Nephron progenitor cell (in vitro differentiated cells): ENCODE measurements around the gene FSHR.

Experiments
- DNase-seq: peaks from one replicate; pipeline ENCODE4 v3.0.0; 2021
- H3K27ac Mint-ChIP-seq: 2 replicates; pipeline ENCODE4 v1.8.0; 2021; ENCODE audit warnings: mild to moderate bottlenecking, moderate library complexity, mixed read lengths
- H3K27me3 Mint-ChIP-seq: 2 replicates; pipeline ENCODE4 v1.8.0; 2021; ENCODE audit warnings: mild to moderate bottlenecking, low read depth, mixed read lengths; ENCODE audit not compliant: poor library complexity
- H3K36me3 Mint-ChIP-seq: 2 replicates; pipeline ENCODE4 v1.8.0; 2021; ENCODE audit warnings: low read depth, mixed read lengths
- H3K4me1 Mint-ChIP-seq: 2 replicates; pipeline ENCODE4 v1.8.0; 2021; ENCODE audit warnings: mixed read lengths
- H3K4me3 Mint-ChIP-seq: 2 replicates; pipeline ENCODE4 v1.8.0; 2021; ENCODE audit warnings: mild to moderate bottlenecking, moderate library complexity, mixed read lengths
- H3K9me3 Mint-ChIP-seq: 2 replicates; pipeline ENCODE4 v1.8.0; 2021; ENCODE audit warnings: mild to moderate bottlenecking, moderate library complexity, mixed read lengths
- TF ChIP-seq, protein P1 (sequence below): fragments of 200-600 bp; sonication (generic); IDR thresholded peaks from 2 replicates; pipeline ENCODE4 v1.5.0; 2021; ENCODE audit warnings: antibody characterized with exemption

FSHR gene

GRCh38 chr2:48938231-48938630, 216.1 kb downstream of the FSHR start:
- Mint-ChIP-seq H3K27ac (no peak overlapping the region), H3K9me3 (no peaks in the 10 kb centered on the region), H3K36me3 (no peaks in the 10 kb centered on the region), H3K27me3 (peaks cover 10% of the 10 kb centered on the region), H3K4me1 (peaks cover 20% of the 10 kb centered on the region), H3K4me3 (no peak overlapping the region)
- TF ChIP-seq, protein P1, sequence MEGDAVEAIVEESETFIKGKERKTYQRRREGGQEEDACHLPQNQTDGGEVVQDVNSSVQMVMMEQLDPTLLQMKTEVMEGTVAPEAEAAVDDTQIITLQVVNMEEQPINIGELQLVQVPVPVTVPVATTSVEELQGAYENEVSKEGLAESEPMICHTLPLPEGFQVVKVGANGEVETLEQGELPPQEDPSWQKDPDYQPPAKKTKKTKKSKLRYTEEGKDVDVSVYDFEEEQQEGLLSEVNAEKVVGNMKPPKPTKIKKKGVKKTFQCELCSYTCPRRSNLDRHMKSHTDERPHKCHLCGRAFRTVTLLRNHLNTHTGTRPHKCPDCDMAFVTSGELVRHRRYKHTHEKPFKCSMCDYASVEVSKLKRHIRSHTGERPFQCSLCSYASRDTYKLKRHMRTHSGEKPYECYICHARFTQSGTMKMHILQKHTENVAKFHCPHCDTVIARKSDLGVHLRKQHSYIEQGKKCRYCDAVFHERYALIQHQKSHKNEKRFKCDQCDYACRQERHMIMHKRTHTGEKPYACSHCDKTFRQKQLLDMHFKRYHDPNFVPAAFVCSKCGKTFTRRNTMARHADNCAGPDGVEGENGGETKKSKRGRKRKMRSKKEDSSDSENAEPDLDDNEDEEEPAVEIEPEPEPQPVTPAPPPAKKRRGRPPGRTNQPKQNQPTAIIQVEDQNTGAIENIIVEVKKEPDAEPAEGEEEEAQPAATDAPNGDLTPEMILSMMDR: no peak
- DNase-seq: no peak

- H3K4me3 Mint-ChIP-seq: no peak overlapping the region
- no peaks in the 10 kb centered on the region for H3K36me3 Mint-ChIP-seq
- DNase-seq: no peak
- peaks cover 37% of the 10 kb centered on the region for H3K4me1 Mint-ChIP-seq
- H3K27me3 Mint-ChIP-seq: peaks cover 8% of the 10 kb centered on the region
- TF ChIP-seq, protein P1: no peak
- no peak overlapping the region for H3K27ac Mint-ChIP-seq
- H3K9me3 Mint-ChIP-seq: no peaks in the 10 kb centered on the region
These were observed 219.5 kb downstream of the FSHR start for GRCh38 chr2:48934807-48935206.

GRCh38 chr2:48933828-48934497, 220.4 kb downstream of the FSHR start:
- Mint-ChIP-seq H3K27me3 (peaks cover 9% of the 10 kb centered on the region), H3K27ac (peak overlapping the region; percentile 1), H3K36me3 (no peaks in the 10 kb centered on the region), H3K4me3 (no peak overlapping the region), H3K9me3 (no peaks in the 10 kb centered on the region), H3K4me1 (peaks cover 46% of the 10 kb centered on the region)
- TF ChIP-seq, protein P1: no peak
- no peak for DNase-seq

DNA sequence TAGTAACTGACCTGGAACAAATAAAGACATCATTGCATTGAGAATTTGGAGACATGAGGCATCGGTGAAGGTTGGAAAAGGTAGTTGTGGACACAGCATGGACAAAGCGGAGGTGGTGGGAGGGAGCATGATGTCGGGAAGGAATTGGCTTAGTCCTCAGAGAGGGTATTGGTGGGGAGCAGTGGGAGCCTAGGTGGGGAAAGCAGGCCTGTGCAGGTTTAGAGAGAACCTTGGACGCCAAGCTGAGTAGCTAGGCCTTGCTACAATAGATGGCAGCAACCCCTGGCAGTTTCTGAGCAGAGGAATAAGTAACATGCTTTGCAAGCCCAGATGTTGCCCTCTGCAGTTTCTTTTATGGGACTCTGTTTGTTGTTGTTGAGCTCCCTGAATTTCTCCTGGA, 221.6 kb downstream of the FSHR start:
- TF ChIP-seq, protein P1: no peak
- DNase-seq: no peak

DNA sequence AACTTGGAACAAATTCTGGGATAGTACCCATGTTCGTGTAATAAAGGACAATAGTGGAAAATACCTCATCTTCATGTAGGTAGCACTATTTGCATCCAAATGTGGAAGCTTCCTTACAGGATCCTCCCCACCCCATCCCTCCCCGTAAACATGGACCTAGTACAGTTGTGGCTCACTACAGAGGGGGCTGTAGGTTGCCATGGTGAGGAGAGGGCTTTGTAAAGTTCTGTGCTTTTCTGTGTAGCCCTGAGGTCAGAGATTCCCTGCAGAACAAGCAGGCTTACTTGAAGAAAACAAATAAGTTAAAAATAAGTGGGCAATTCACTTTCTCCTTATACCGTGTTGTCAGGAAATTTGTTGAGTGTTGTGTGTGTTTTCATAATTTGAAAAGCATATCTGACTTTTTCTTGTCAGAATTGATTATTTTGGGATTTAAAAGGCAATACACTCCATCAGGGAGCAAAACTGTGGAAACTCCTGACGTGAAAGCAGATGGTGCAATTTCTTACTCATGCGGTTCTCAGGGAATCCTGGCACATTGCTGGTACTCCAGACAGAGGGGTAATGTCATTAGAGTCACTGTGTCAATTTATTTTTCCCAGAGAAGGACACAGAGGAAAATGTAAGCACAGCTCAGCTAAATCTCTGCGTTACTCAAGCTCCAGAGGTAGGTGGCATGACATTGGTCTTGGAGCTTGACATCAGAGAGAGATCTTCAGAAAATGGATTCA, 224.6 kb downstream of the FSHR start:
- TF ChIP-seq, protein P1: no peak
- no peak for DNase-seq
- H3K27me3 Mint-ChIP-seq: peaks cover 6% of the 10 kb centered on the region
- H3K36me3 Mint-ChIP-seq: no peaks in the 10 kb centered on the region
- H3K4me3 Mint-ChIP-seq: no peak overlapping the region
- H3K27ac Mint-ChIP-seq: no peak overlapping the region
- H3K4me1 Mint-ChIP-seq: peaks cover 38% of the 10 kb centered on the region
- H3K9me3 Mint-ChIP-seq: peaks cover 5% of the 10 kb centered on the region

More for the DNA sequence above, 221.6 kb downstream of the FSHR start:
- Mint-ChIP-seq H3K36me3 (no peaks in the 10 kb centered on the region), H3K9me3 (no peaks in the 10 kb centered on the region), H3K27me3 (peaks cover 9% of the 10 kb centered on the region), H3K4me3 (no peak overlapping the region), H3K27ac (peak overlapping the region; percentile 81), H3K4me1 (peaks cover 43% of the 10 kb centered on the region)
